ENCODE measurements around the gene SLC39A1. TPM values are rescaled to one million over a fixed set of nuclear protein-coding genes. Genes with fewer than 3 reads are reported as not detected.
"Not testable (repeated sequence)": the region's sequence is repeated elsewhere in the genome, so short reads cannot be mapped to it uniquely, and the experiment has no call there.

Gene SLC39A1
- total RNA-seq, 4 donors from 2014 or later: 19.9 to 80.0 (median 47.1) TPM

DNA sequence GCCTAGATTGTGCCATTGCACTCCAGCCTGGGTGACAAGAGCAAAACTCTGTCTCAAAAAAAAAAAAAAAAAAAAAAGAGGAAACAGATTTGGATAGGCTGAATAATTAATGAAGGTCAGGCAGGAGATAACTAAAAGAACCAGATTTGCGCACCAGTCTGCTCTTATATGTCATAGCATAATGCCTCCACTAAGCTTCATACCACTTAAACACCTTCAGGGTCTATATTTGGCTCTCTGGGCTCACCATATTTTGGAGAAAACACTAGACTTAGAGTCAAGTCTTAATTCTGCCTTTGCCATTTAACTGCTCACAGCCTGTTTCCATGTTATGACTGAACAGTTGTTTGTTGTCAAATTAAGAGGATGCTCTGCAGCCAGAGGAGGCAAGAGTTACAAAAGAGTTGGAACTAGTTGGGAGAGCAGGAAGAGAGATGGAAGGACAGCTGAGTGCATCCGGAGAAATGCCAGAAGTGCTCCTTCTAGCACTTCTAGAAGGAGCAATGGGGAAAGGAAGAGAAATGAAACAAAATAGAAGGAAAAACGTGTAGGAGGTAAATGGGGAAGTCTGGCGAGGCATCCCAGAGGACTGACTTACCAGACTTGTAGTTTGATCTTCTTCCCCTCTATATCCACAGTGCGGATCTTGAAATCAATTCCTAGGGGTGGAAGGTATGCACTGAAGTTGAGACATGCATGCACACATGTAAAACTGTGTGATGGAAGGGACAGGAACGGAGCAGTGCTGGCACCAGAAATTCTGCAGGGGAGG is 21.0 kb upstream of the SLC39A1 start:
- in situ Hi-C loops (cut with MboI; ENCODE audit: low pct_ligation_motif_present in 1 of 4, low pct_unique_long_range_greater_than_20kb in 1 of 4, low sequenced_read_pairs in 3 of 4): loop anchor here (5.0 to 25.0 kb wide), 8 partner anchors 170 to 472 kb away; partner anchors contain the start of genes ILF2 (in 2 of the 4), NPR1 (in 2 of the 4), S100A3 (in 1 of the 4) and S100A4 (in 1 of the 4)
- no peak for DNase-seq

DNA sequence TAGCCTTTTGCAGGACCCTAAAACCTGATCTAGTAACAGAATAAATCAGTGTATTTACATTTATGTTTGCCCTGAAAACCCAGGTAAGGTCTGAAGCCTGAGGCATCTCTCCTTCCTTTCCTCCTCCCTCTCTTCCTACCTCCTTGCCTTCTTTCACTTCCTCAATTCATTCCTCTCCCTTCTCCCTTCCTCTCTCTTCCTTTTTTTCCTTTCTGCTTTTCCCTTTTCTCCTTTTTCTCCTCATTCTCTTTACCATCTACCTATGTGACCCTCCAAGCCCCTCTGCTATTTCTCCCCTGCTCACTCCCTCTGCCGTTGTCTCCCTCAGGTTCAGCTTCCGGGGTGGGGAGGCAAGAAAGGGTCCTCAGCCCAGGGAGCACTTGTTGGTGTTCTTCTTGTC is 18.4 kb upstream of the SLC39A1 start:
- in situ Hi-C loops (cut with MboI; ENCODE audit: low pct_ligation_motif_present in 1 of 4, low pct_unique_long_range_greater_than_20kb in 1 of 4, low sequenced_read_pairs in 3 of 4) (loop anchor here (5.0 to 25.0 kb wide), 8 partner anchors 167 to 469 kb away; partner anchors contain the start of genes ILF2 (in 2 of the 4), NPR1 (in 2 of the 4), S100A3 (in 1 of the 4) and S100A4 (in 1 of the 4)), intact Hi-C loops (cut with DNase I; ENCODE audit: low total_unique reads) (loop anchor here (10.0 kb wide), 1 partner anchor 307 kb away; the partner anchor contains the start of genes ILF2 and NPR1)
- DNase-seq, H3K27me3 ChIP-seq, H3K36me3 ChIP-seq, H3K4me3 ChIP-seq, H3K27ac ChIP-seq, H3K9me3 ChIP-seq: not testable (repeated sequence)
- peaks cover 0 to 30% (median 21%) of the 10 kb centered on the region in 4 donors for H3K4me1 ChIP-seq
- 74 to 87% methylated on average over 2 of the region's 2 CpGs for WGBS, 2 donors (ENCODE audit: low coverage in 1 of 2)

More for the DNA sequence above, 21.0 kb upstream of the SLC39A1 start:
- Histone ChIP-seq H3K27me3 (no peaks in the 10 kb centered on the region), H3K4me1 (peaks cover 0 to 29% (median 14%) of the 10 kb centered on the region in 4 donors), H3K36me3 (no peaks in the 10 kb centered on the region), H3K4me3 (peak overlapping the region in 1 of 4 donors; percentile 67), H3K27ac (peak overlapping the region; percentile 86 to 96 (median 86)), H3K9me3 (no peaks in the 10 kb centered on the region)
- peak in 1 of 3 donors; percentile 13 for TF ChIP-seq POLR2AphosphoS5 (IDR thresholded peaks at IDR 0.05)
- TF ChIP-seq, protein P1, sequence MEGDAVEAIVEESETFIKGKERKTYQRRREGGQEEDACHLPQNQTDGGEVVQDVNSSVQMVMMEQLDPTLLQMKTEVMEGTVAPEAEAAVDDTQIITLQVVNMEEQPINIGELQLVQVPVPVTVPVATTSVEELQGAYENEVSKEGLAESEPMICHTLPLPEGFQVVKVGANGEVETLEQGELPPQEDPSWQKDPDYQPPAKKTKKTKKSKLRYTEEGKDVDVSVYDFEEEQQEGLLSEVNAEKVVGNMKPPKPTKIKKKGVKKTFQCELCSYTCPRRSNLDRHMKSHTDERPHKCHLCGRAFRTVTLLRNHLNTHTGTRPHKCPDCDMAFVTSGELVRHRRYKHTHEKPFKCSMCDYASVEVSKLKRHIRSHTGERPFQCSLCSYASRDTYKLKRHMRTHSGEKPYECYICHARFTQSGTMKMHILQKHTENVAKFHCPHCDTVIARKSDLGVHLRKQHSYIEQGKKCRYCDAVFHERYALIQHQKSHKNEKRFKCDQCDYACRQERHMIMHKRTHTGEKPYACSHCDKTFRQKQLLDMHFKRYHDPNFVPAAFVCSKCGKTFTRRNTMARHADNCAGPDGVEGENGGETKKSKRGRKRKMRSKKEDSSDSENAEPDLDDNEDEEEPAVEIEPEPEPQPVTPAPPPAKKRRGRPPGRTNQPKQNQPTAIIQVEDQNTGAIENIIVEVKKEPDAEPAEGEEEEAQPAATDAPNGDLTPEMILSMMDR (IDR thresholded peaks at IDR 0.05): no peak
- 67 to 72% methylated on average over 6 of the region's 6 CpGs for WGBS, 2 donors (ENCODE audit: low coverage in 1 of 2)
- intact Hi-C loops (cut with DNase I; ENCODE audit: low total_unique reads): loop anchor here (2.0 to 10.0 kb wide), 2 partner anchors 188 to 310 kb away; partner anchors contain the start of genes ILF2 and NPR1

DNA sequence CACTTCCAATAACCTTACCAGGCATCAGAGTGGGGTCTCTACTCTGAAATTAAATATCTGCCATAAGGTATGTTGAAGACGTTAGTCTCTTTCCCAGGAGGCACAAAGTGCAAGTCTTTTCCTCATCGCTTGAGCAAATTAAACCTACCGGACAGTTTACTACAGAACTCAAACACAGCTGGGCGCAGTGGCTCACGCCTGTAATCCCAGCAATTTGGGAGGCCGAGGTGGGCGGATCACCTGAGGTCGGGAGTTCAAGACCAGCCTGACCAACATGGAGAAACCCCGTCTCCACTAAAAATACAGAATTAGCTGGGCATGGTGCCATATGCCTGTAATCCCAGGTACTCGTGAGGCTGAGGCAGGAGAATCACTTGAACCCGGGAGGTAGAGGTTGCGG is 15.8 kb upstream of the SLC39A1 start:
- H3K27me3 ChIP-seq; DNase-seq; H3K9me3 ChIP-seq; intact Hi-C loops (cut with DNase I; ENCODE audit: low total_unique reads); H3K4me3 ChIP-seq; H3K27ac ChIP-seq: not testable (repeated sequence)
- Histone ChIP-seq H3K36me3 (peaks cover 0 to 18% (median 9%) of the 10 kb centered on the region in 4 donors), H3K4me1 (peaks cover 8 to 22% (median 18%) of the 10 kb centered on the region in 4 donors)
- in situ Hi-C loops (cut with MboI; ENCODE audit: low pct_ligation_motif_present in 1 of 4, low pct_unique_long_range_greater_than_20kb in 1 of 4, low sequenced_read_pairs in 3 of 4): loop anchor here (25.0 kb wide), 4 partner anchors 292 to 467 kb away; partner anchors contain the start of genes ILF2 (in 1 of the 4), NPR1 (in 1 of the 4), S100A3 (in 1 of the 4) and S100A4 (in 1 of the 4)
- 87 to 100% methylated on average over 2 to 12 of the region's 12 CpGs for WGBS, 2 donors (ENCODE audit: low coverage in 1 of 2)

DNA sequence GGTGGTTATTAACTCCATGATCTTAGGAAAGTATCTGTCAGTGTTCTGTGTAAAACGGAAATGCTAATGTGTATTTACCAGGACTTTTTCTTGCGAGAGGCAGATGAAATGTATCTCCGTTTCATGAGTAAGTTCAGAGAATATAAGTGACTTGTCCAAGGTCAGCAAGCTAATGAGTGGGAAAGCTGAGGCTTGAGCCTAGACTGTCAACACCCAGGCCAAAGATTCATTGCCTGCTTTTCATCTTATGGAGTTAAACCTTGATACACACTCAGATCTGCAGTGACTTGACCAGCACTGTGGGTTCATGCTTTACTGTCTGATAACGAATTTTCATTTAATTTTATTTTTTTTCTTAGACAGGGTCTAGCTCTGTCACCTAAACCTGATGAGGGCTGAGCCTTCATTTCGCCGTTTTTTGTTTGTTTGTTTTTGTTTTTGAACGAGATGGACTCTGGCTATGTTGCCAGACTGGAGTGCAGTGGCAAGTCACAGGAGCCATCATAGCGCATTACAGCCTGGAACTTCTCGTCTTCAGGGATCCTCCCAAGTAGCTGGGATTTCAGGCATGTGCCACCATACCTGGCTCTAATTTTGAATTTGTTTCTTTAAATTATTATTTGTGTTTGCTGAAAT is 15.1 kb upstream of the SLC39A1 start:
- no peak for TF ChIP-seq POLR2A (IDR thresholded peaks at IDR 0.05)
- TF ChIP-seq, protein P1 (IDR thresholded peaks at IDR 0.05): no peak
- TF ChIP-seq EP300 (IDR thresholded peaks at IDR 0.05; ENCODE audit: low read depth): no peak
- TF ChIP-seq POLR2AphosphoS5 (IDR thresholded peaks at IDR 0.05): no peak
- in situ Hi-C loops (cut with MboI; ENCODE audit: low pct_ligation_motif_present in 1 of 4, low pct_unique_long_range_greater_than_20kb in 1 of 4, low sequenced_read_pairs in 3 of 4) (loop anchor here (25.0 kb wide), 4 partner anchors 291 to 466 kb away; partner anchors contain the start of genes ILF2 (in 1 of the 4), NPR1 (in 1 of the 4), S100A3 (in 1 of the 4) and S100A4 (in 1 of the 4)), intact Hi-C loops (cut with DNase I; ENCODE audit: low total_unique reads) (no loop called here)
- Histone ChIP-seq H3K4me1 (peaks cover 8 to 22% (median 18%) of the 10 kb centered on the region in 4 donors), H3K27ac (peak overlapping the region; percentile 94 to 99 (median 96)), H3K36me3 (peaks cover 0 to 20% (median 9%) of the 10 kb centered on the region in 4 donors), H3K9me3 (no peaks in the 10 kb centered on the region), H3K27me3 (no peaks in the 10 kb centered on the region), H3K4me3 (peak overlapping the region in 3 of 4 donors; percentile 94 to 99 (median 97))
- no peak for DNase-seq
- WGBS, 2 donors (ENCODE audit: low coverage in 1 of 2): 36 to 56% methylated on average over 9 of the region's 9 CpGs

All from transverse colon (tissue), 4 donors.